GM18505 (cell line): ENCODE results near the gene ZFHX3.
A peak's percentile ranks its signal among the peaks of the same experiment; 100 is the strongest.

Experiments used
- ATAC-seq: cut with Tn5 transposase; IDR thresholded peaks from one replicate; pipeline ENCODE4 v1.9.1; 2021; ENCODE audit not compliant: unreplicated experiment
- POLR2A ChIP-seq: IDR thresholded peaks from 4 replicates; pipeline ENCODE4 v1.6.1; 2011; ENCODE audit warnings: borderline replicate concordance; ENCODE audit not compliant: insufficient read depth, insufficient read length; ENCODE audit errors: extremely low read depth

ZFHX3 gene

GRCh38 chr16:72884573-72884972 lies 163.4 kb downstream of the ZFHX3 start:
- ATAC-seq: no peak
- no peak for TF ChIP-seq POLR2A

GRCh38 chr16:72884037-72884436 lies 163.9 kb downstream of the ZFHX3 start:
- TF ChIP-seq POLR2A: no peak
- no peak for ATAC-seq

GRCh38 chr16:72879846-72880245 lies 168.1 kb downstream of the ZFHX3 start:
- ATAC-seq: no peak

DNA sequence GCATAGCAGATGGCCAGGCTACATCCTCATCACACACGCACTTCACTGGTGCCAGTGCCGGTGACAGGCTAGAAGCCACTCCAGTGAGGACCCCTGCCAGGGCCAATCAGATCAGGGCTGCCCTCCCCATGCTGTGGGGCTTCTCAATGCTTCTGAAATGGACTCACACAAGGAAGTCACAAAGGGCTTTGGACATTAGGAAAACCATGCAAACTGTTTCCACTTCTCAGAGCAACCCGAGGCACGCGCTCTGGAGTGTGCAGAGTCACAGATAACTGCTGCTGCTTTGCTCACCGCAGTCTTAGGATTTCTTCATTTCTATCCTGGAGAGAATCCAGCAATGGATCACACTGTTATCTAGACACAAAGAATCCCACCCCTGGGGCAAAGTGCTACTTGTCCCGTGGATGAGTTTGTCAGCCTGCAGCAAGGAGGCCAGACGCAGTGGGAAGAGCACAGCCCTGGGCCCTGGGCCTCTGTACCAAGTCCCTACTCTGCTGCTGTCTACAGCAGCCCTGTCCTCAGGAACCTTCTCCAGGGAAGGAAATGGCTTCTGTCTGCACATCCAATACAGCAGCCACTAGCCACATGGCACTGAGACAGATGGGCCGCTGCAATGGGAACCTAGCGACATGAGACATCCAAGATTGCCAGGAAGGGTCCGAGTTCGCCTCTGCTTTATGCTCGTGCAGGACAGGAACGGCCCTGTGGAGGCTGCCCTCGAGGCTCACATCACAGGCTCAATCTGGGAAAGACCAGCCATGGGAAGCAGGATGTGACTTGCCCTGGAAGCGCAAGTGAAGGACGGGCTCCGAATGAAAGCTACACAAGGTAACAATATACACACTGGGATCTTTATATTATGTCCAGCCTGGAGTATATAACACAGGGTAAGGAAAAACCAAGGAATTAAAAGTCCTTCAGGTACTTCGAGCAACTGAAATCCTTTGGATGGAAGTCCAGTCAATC lies 169.3 kb downstream of the ZFHX3 start:
- no peak for ATAC-seq
- no peak for TF ChIP-seq POLR2A

More at GRCh38 chr16:72879846-72880245, 168.1 kb downstream of the ZFHX3 start:
- no peak for TF ChIP-seq POLR2A

DNA sequence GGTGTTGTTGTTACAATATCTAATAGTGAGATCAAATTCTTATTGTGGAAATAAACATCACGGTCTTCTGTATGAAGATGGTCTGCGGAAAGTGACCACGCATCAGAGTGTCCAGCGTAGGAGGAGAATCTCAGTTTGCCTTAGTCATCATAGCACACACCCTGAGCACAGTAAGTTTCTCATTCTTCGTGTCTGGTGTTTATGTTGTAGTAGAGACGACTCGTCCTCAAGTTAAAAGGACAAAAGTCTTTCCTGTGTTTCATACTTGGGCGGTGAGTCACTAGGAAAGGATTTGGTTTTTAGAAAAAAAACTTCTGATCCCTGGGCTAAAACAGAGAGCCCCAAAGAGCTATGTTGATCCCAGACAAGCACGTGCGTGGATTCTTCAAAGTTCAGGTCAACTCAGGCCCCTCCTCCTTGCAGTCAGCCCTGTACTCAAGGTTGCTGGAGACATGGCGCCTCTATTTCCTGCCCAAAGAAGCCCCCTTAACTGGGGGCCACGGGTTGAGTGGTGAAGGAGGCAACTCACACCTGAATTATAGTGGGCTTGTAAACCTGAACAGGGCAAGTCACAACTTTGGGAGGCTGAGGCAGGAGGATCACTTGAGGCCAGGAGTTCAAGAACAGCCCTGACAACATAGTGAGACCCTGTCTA lies 170.4 kb downstream of the ZFHX3 start:
- no peak for ATAC-seq
- TF ChIP-seq POLR2A: no peak

DNA sequence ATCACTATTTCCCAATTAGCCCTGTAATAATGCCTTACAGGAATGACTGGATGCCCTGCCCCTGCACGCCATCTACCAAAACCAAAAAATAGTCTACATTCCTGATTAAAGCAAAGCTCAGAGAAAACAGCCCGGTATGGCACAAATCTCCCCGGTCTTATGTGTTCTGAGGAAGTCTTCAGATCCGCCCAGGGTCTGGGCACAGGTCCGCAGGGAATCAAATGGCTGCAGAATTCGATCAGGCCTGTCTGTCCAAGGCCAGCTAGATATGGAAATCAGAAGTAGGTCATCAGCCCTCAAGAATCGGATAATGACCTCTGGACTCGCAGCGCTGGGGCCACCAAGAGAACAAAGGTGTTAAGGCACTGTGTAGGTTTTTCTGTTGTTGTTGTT lies 171.0 kb downstream of the ZFHX3 start:
- TF ChIP-seq POLR2A: no peak
- ATAC-seq: no peak

GRCh38 chr16:72876221-72876620 lies 171.7 kb downstream of the ZFHX3 start:
- peak; percentile 55 for ATAC-seq
- TF ChIP-seq POLR2A: no peak

DNA sequence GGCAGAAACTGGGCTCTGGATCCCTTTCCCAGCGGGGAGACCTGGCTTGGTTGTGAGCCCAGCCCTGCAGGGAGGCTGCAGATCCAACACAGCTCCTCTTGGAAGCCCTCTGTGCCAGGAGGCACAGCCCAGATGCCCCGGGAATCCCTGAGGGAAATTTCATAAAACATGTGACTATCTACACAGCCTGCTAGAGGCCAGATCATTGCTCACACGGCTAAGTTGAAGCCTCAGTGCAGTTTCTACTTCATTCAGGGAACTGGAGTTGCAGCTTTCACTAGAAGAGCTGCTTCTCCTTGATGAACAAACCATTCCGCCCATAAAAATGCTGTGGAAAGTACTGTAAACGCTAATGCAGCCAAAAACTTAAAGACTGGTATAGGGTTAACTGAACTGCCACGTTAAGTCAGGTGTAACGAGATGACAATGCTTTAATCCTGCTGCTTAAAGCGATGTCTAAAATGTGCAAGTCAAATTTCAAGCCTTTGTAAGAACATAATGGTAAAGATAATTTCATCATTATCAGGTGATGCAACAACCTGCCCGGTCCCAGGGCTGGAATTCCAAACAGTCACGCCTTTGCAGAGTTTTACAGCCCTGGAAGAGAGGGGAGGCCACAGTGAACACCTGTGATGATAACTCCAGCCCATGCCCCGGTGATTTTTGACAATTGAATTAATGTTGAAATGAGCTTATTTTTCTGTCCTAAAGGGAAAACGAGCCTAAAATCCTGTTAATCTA lies 172.5 kb downstream of the ZFHX3 start:
- no peak for TF ChIP-seq POLR2A
- no peak for ATAC-seq

- ATAC-seq: no peak
- no peak for TF ChIP-seq POLR2A
Observed at GRCh38 chr16:72873853-72874252, 174.1 kb downstream of the ZFHX3 start.

DNA sequence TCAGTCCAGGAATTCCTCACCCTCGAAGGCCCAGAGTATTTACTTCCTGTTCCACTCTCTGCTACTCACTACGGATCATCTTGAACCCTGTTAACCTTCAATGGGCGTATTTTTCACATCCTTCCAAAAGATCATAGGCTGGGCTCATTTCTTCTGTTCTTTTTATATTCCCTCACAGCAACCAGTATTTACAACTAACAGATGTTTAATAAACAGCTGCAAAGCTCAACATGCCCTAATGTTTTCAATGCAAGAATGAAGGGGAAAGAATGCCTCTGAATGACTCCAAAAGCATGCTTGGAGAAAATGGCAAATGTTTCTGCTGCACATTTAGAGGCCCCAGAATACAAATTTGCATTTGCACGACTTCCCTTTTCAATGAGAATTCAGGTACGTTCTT lies 174.9 kb downstream of the ZFHX3 start:
- ATAC-seq: no peak
- TF ChIP-seq POLR2A: no peak

DNA sequence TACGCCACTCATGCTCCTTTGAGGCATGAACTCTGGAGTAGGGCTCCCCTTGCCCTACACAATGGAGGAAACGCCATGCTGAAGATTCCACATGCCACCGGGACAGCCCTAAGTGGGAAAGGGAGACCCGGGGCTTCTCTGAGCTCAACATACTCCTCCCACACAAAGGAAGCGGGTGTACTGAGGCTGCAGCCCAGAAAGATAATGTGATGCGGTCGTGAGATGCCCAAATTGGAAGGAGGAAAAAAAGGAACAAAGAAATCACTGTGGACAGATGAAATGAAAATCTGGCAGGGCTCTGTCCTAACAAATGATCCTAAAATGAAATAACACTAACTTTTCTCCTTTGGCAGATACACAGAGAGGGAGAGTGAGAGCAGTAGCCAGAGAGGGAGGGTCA lies 182.1 kb downstream of the ZFHX3 start:
- no peak for TF ChIP-seq POLR2A

GRCh38 chr16:72865258-72865657 lies 182.7 kb downstream of the ZFHX3 start:
- TF ChIP-seq POLR2A: no peak
- no peak for ATAC-seq

More for the DNA sequence above, 182.1 kb downstream of the ZFHX3 start:
- no peak for ATAC-seq

DNA sequence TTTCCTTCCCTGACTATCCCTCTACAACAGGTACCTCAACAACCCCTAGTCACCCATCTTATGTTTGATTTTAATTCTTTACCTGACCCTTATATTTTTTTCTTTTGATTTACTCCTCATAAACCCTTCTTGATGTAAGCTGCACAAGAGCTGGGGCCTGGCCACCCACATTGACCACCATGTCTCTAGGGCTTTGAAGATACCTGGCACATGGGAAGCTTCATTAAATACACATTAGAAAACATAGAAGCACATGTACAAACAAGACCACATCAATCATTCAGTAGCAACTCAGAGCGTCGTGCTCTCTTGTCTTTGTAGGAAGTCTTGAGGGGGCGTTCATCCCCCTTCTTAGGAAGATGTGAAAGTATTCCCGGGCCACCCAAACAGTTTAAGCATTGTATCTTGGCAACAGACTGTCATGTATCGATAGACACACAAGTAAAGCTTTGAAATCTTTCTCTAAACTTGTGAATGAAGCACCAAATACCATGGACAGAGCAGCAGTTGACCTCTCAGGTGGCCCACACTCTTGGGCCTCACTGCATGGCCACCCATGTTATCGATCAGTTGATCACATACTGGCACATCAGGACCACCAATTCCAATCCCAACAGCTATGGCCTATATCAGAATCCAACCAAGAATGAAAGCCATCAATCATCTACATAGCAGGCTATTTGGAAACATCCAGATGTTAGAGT lies 183.6 kb downstream of the ZFHX3 start:
- ATAC-seq: no peak
- TF ChIP-seq POLR2A: no peak
